Astrocyte of the cerebellum (primary cell): ENCODE measurements around the gene FSTL4.

Experiments
- DNase-seq: peaks from one replicate; pipeline ENCODE4 v3.0.0-alpha.2; 2011; ENCODE audit warnings: low read depth
- H3K4me3 ChIP-seq: 2 replicates; pipeline ENCODE4 v1.5.1; 2011; ENCODE audit warnings: mild to moderate bottlenecking, low read depth, low read length, moderate library complexity
- in situ Hi-C: cut with HindIII; loops from 2 replicates; pipeline ENCODE4 v1.10.0; 2017; ENCODE audit warnings: low sequenced_read_pairs
- TF ChIP-seq, protein P1 (sequence below): IDR thresholded peaks from 2 replicates; pipeline ENCODE4 v1.5.1; 2012; ENCODE audit warnings: low read length, low read depth, moderate library complexity, mild to moderate bottlenecking; ENCODE audit errors: missing control alignments

Gene FSTL4

DNA sequence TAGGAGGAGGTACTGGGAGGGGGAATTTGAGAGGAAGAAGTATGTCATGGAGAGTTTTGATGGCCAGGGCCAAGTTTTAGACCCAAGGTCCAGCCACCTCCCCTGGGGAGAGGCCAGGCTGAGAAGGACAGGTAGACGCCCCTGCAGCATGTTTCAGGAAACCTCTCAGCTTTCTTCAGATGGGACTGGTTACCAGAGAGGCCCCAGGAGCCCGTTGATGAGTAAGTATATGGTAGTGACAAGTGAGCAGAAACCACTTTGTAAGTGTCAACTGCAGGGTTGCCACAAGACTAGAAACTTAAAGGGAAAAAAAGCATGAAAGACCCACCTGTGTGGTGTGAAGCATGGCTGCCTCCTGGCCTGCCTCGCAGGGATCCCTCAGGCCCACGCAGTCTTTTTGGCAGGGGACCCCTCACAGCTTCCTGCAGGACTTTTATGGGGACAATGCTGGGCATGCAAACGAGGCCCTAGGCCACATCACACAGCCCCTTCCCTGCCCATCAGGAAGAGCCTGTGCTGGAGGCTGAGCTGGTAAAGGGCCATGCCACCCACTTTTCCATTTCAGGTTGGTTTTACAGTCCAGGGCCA is 255.9 kb downstream of the FSTL4 start:
- no peak for DNase-seq
- TF ChIP-seq, protein P1, sequence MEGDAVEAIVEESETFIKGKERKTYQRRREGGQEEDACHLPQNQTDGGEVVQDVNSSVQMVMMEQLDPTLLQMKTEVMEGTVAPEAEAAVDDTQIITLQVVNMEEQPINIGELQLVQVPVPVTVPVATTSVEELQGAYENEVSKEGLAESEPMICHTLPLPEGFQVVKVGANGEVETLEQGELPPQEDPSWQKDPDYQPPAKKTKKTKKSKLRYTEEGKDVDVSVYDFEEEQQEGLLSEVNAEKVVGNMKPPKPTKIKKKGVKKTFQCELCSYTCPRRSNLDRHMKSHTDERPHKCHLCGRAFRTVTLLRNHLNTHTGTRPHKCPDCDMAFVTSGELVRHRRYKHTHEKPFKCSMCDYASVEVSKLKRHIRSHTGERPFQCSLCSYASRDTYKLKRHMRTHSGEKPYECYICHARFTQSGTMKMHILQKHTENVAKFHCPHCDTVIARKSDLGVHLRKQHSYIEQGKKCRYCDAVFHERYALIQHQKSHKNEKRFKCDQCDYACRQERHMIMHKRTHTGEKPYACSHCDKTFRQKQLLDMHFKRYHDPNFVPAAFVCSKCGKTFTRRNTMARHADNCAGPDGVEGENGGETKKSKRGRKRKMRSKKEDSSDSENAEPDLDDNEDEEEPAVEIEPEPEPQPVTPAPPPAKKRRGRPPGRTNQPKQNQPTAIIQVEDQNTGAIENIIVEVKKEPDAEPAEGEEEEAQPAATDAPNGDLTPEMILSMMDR, result no peak
- H3K4me3 ChIP-seq, result no peak overlapping the region
- in situ Hi-C loops, result no loop called here

DNA sequence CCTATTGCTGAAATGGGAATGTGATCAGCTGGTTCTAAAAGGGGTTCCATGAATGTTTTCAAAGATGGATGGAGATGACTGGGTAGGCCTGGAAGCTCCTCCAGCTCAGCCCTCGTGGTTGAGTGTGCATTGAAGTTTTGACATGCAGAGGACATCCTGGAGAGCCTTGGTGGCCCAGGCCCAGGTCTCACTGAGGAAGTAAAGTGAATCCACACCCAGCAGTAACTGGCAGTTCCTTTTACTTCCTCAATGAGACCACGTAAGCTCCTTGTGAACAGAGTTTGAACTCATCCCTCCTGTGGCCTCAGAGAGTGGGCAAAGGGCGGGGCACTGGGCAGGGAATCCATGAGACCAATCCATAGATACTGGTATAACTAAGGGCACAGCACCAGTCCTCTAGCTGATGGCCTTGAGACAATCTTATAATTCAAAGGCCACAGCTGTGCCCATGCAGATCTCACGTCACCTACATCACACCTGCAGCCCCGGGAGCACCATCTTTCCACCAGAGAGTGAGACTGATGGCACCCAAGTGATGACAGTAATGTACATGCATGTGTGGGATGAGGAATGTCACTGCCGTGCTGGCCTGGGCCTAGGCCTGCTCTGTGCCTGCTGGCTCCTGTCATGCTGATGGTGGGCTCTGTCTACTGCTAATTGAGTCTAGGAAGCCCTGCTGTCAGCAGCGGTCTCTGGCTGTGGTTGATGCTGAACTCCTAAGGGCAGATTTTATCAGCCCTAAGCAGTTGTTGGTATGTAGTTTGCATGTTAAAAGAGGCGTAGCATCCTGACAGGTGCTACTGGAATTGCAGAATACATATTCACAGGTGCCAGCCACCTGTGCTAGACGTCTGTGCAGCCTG is 257.8 kb downstream of the FSTL4 start:
- no peak overlapping the region for H3K4me3 ChIP-seq
- TF ChIP-seq, protein P1, result no peak
- no peak for DNase-seq
- in situ Hi-C loops, result no loop called here

DNA sequence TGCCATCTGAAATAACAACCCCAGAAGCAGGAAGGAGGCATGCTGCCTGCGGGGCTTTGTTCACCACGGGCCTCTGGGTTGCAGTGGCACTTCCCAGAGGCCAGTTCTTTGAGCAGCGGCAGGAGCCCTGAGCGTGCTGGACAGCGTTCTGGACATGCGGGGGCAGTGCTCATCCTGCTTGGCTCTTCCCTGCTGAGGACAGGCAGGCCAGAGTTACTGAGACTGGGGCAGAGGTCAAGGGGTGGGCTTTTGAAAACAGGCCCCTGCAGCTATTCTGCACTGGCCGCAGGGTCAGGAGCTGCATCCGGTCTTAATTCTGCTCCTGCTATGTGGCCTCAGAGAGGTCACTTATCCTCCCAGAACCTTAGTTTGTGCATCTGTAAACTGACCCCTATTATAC is 258.6 kb downstream of the FSTL4 start:
- TF ChIP-seq, protein P1, result no peak
- DNase-seq, result no peak
- H3K4me3 ChIP-seq, result no peak overlapping the region
- in situ Hi-C loops, result no loop called here

DNA sequence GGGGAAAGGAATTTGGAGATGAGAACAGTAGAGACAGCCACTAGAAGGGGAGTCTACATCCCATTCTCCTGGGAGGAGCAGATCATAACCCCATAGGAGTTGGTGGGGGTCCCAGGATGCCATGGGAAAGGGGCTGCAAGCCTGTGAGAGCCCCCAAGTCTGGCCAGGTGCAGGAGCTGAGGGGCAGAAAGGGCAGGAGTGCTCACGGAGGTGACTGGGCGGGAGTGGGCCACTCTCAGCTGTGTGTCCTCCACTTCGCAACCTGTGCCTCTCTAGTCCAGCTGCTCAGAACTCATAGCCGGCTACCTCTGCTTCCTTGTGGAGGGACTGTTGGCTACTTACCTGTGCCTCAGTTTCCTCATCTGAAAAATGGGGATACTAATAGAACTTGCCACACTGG is 263.9 kb downstream of the FSTL4 start:
- TF ChIP-seq, protein P1, result no peak
- DNase-seq, result no peak
- H3K4me3 ChIP-seq, result no peak overlapping the region
- in situ Hi-C loops, result no loop called here

DNA sequence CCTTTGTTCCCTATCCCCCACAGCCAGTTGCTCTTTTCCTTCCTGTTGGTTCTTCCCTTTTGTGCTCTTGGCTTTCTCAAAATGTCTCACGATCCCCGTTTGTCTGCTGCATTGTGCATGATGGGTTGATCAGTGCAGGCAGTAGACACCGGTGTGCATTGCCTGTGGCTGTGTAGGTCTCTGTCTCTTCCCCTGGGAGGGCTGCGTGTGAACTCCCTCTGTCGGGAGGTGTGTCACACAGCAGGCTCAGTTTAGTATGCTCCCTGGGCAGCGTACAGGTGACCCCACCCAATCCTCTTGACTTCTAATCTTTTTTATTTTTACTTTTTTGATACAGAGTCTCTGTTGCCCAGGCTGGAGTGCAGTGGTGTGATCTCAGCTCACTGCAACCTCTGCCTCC is 265.3 kb downstream of the FSTL4 start:
- DNase-seq, result no peak
- no peak overlapping the region for H3K4me3 ChIP-seq
- TF ChIP-seq, protein P1, result no peak
- in situ Hi-C loops, result no loop called here

DNA sequence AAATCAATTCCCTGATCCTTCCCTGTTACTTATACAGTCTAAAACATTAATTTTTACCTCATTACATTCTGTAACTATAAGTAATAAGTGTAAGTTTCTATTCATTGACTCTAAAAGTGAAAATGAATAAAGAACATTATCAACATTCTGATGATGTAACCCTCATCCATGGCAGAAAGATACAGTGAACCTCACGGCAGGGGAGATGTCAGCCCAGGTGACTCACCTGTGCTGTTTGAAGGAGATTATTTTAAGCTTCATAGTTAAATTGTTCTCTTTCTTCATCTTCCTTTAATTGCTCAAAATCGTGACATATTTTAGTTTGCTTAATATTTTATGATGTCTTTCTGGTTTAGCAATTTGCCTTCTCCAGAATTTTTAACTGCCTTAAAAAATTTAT is 268.1 kb downstream of the FSTL4 start:
- TF ChIP-seq, protein P1, result no peak
- in situ Hi-C loops, result no loop called here

More for the DNA sequence above, 268.1 kb downstream of the FSTL4 start:
- H3K4me3 ChIP-seq, result no peak overlapping the region
- no peak for DNase-seq
